GM12878 (cell line): ENCODE results near the gene C11orf65. TPM values are rescaled to one million over a fixed set of nuclear protein-coding genes. Genes with fewer than 3 reads are reported as not detected.

ENCODE experiments used
- CBX5 ChIP-seq: sonication (generic); IDR thresholded peaks from 2 replicates; pipeline ENCODE4 v1.6.1; 2016; ENCODE audit warnings: low read depth, moderate library complexity, mild to moderate bottlenecking, inconsistent platforms
- CEBPZ ChIP-seq: fragments of 150-350 bp; IDR thresholded peaks from 2 replicates; pipeline ENCODE4 v1.6.1; 2016; ENCODE audit warnings: low read depth, low read length
- CHD4 ChIP-seq: fragments of 200-600 bp; sonication (generic); IDR thresholded peaks from 2 replicates; pipeline ENCODE4 v1.6.1; 2016; ENCODE audit warnings: mild to moderate bottlenecking
- CREM ChIP-seq: IDR thresholded peaks from 2 replicates; pipeline ENCODE4 v1.6.1; 2014; ENCODE audit warnings: antibody characterized with exemption, low read depth
- CTCF ChIP-seq, 3 experiments: IDR thresholded peaks in 2 of 3; conservative IDR thresholded peaks in 1 of 3; 2 replicates each; pipeline ENCODE4 v1.5.1; 2011; ENCODE audit warnings: low read depth in 3 of 3, low read length in 3 of 3, mild to moderate bottlenecking in 3 of 3, control low read depth in 2 of 3, moderate library complexity in 2 of 3, inconsistent platforms in 1 of 3, mixed read lengths in 1 of 3; ENCODE audit not compliant: control insufficient read depth in 2 of 3, insufficient read depth in 1 of 3; ENCODE audit errors: extremely low read depth in 1 of 3
- EGR1 ChIP-seq, 2 experiments: IDR thresholded peaks; 1 replicate in 1 of 2; 2 replicates in 1 of 2; pipeline ENCODE4 v1.6.1; 2011 to 2012; ENCODE audit warnings: low read depth in 2 of 2, low read length in 2 of 2, borderline replicate concordance in 1 of 2, mild to moderate bottlenecking in 1 of 2, moderate library complexity in 1 of 2
- ELK1 ChIP-seq: IDR thresholded peaks from 2 replicates; pipeline ENCODE4 v1.6.1; 2012; ENCODE audit warnings: low read depth, low read length, improper control_type of control experiment
- EZH2 ChIP-seq: IDR thresholded peaks from 2 replicates; pipeline ENCODE4 v1.6.1; 2012; ENCODE audit warnings: low read depth, mild to moderate bottlenecking, control low read depth, inconsistent platforms, low read length, borderline replicate concordance; ENCODE audit not compliant: control insufficient read depth
- GABPA ChIP-seq: IDR thresholded peaks from 2 replicates; pipeline ENCODE4 v1.6.1; 2014; ENCODE audit warnings: antibody characterized with exemption, low read depth, mild to moderate bottlenecking, inconsistent platforms
- HCFC1 ChIP-seq: fragments of 150-350 bp; IDR thresholded peaks from 2 replicates; pipeline ENCODE4 v1.6.1; 2014; ENCODE audit warnings: low read length
- HDAC6 ChIP-seq: fragments of 200-600 bp; sonication (generic); IDR thresholded peaks from one replicate; pipeline ENCODE4 v1.8.0; 2017; ENCODE audit warnings: antibody characterized with exemption; ENCODE audit not compliant: unreplicated experiment
- JUNB ChIP-seq: IDR thresholded peaks from 2 replicates; pipeline ENCODE4 v1.6.1; 2016; ENCODE audit warnings: antibody characterized with exemption, mild to moderate bottlenecking
- KAT2A ChIP-seq: conservative IDR thresholded peaks from 2 replicates; pipeline ENCODE4 v1.6.1; 2011; ENCODE audit warnings: low read depth, low read length; ENCODE audit not compliant: control insufficient read depth
- MYB ChIP-seq: fragments of 150-350 bp; IDR thresholded peaks from 2 replicates; pipeline ENCODE4 v1.6.1; 2014; ENCODE audit warnings: mild to moderate bottlenecking, low read depth, low read length, borderline replicate concordance
- NBN ChIP-seq: fragments of 450-650 bp; IDR thresholded peaks from 2 replicates; pipeline ENCODE4 v1.6.1; 2016
- NFXL1 ChIP-seq: fragments of 450-650 bp; IDR thresholded peaks from 2 replicates; pipeline ENCODE4 v1.6.1; 2017; ENCODE audit warnings: antibody characterized with exemption, mild to moderate bottlenecking, borderline replicate concordance
- SIN3A ChIP-seq: IDR thresholded peaks from 2 replicates; pipeline ENCODE4 v1.6.1; 2012; ENCODE audit warnings: low read depth, low read length, improper control_type of control experiment
- SRF ChIP-seq, 2 experiments: IDR thresholded peaks; 2 replicates each; pipeline ENCODE4 v1.6.1; 2011; ENCODE audit warnings: low read depth in 2 of 2, low read length in 2 of 2, mild to moderate bottlenecking in 1 of 2, moderate library complexity in 1 of 2
- YY1 ChIP-seq: IDR thresholded peaks from 2 replicates; pipeline ENCODE4 v1.6.1; 2011; ENCODE audit warnings: low read depth, mild to moderate bottlenecking, low read length
- ZNF274 ChIP-seq: IDR thresholded peaks from one replicate; pipeline ENCODE4 v1.8.0; 2011; ENCODE audit not compliant: insufficient read length, insufficient read depth
- polyA plus RNA-seq, 11 experiments: library from polyadenylated mRNA; depleted of rRNA in 4 of 11; unstranded in 6 of 11; stranded (reverse) in 5 of 11; fragments of >200 nt; fragmentation: Nextera tagmentation in 4 of 11; fragmentation: Illumina TruSeq in 1 of 11; extraction: Ambion mirVana in 4 of 11; extraction: Trizol in 1 of 11; gene quantifications; 1 replicate in 1 of 11; 2 replicates in 10 of 11; pipeline versions ENCODE4 v1.2.1 to v1.2.3, GENCODE V29; 2011 to 2016; ENCODE audit warnings: inconsistent platforms in 2 of 11, missing spikeins in 2 of 11, low read depth in 1 of 11
- total RNA-seq, 4 experiments: library from RNA; depleted of rRNA in 3 of 4; stranded (reverse); fragments of >200 nt in 3 of 4; fragmentation: Illumina TruSeq in 1 of 4; extraction: Trizol in 1 of 4; gene quantifications; 2 replicates each; pipeline versions ENCODE4 v1.2.1 to v1.2.3, GENCODE V29; 2013 to 2021
- TF ChIP-seq, protein P1 (sequence below): IDR thresholded peaks from 2 replicates; pipeline ENCODE4 v1.6.1; 2011; ENCODE audit warnings: low read depth, low read length, improper control_type of control experiment, borderline replicate concordance

Gene C11orf65
- total and polyA plus RNA-seq, 10 of the 15 experiments (the other 5 are each of a cell fraction or from before 2014, with no cell fraction given) = 0.71 to 2.0 (median 1.2) TPM

GRCh38 chr11:108497317-108498045 is 30.2 kb upstream of the C11orf65 start (continued):
- TF ChIP-seq CEBPZ (no peak), CHD4 (no peak), KAT2A (no peak), MYB (no peak), SRF (IDR thresholded peaks at IDR 0.05; ENCODE audit: low read depth in 2 of 2, low read length in 2 of 2) (no peak), NFXL1 (no peak), GABPA (no peak), JUNB (peak; percentile 28; the same call in 1 of the 2 replicates), HDAC6 (no peak), CBX5 (no peak), EZH2 (no peak), NBN (peak; percentile 74; the same call in 1 of the 2 replicates), ZNF274 (no peak), ELK1 (no peak), YY1 (no peak), CTCF (IDR thresholded peaks at IDR 0.05 in 2 of 3, conservative IDR thresholded peaks at IDR 0.05 in 1 of 3; ENCODE audit: control insufficient read depth in 2 of 3, extremely low read depth in 1 of 3, insufficient read depth in 1 of 3, low read depth in 3 of 3, low read length in 3 of 3) (no peak), HCFC1 (no peak), EGR1 (IDR thresholded peaks at IDR 0.05; ENCODE audit: borderline replicate concordance in 1 of 2, low read depth in 2 of 2, low read length in 2 of 2) (no peak), SIN3A (0 out of 2 replicates have a peak, but pooled peaks have one; percentile 19), CREM (peak; percentile 76; the same call in 1 of the 2 replicates)
- TF ChIP-seq, protein P1, sequence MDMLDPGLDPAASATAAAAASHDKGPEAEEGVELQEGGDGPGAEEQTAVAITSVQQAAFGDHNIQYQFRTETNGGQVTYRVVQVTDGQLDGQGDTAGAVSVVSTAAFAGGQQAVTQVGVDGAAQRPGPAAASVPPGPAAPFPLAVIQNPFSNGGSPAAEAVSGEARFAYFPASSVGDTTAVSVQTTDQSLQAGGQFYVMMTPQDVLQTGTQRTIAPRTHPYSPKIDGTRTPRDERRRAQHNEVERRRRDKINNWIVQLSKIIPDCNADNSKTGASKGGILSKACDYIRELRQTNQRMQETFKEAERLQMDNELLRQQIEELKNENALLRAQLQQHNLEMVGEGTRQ = no peak
